ENCODE results near the gene CGNL1.

CGNL1 gene, protein sequence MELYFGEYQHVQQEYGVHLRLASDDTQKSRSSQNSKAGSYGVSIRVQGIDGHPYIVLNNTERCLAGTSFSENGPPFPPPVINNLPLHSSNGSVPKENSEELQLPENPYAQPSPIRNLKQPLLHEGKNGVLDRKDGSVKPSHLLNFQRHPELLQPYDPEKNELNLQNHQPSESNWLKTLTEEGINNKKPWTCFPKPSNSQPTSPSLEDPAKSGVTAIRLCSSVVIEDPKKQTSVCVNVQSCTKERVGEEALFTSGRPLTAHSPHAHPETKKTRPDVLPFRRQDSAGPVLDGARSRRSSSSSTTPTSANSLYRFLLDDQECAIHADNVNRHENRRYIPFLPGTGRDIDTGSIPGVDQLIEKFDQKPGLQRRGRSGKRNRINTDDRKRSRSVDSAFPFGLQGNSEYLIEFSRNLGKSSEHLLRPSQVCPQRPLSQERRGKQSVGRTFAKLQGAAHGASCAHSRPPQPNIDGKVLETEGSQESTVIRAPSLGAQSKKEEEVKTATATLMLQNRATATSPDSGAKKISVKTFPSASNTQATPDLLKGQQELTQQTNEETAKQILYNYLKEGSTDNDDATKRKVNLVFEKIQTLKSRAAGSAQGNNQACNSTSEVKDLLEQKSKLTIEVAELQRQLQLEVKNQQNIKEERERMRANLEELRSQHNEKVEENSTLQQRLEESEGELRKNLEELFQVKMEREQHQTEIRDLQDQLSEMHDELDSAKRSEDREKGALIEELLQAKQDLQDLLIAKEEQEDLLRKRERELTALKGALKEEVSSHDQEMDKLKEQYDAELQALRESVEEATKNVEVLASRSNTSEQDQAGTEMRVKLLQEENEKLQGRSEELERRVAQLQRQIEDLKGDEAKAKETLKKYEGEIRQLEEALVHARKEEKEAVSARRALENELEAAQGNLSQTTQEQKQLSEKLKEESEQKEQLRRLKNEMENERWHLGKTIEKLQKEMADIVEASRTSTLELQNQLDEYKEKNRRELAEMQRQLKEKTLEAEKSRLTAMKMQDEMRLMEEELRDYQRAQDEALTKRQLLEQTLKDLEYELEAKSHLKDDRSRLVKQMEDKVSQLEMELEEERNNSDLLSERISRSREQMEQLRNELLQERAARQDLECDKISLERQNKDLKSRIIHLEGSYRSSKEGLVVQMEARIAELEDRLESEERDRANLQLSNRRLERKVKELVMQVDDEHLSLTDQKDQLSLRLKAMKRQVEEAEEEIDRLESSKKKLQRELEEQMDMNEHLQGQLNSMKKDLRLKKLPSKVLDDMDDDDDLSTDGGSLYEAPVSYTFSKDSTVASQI

DNA sequence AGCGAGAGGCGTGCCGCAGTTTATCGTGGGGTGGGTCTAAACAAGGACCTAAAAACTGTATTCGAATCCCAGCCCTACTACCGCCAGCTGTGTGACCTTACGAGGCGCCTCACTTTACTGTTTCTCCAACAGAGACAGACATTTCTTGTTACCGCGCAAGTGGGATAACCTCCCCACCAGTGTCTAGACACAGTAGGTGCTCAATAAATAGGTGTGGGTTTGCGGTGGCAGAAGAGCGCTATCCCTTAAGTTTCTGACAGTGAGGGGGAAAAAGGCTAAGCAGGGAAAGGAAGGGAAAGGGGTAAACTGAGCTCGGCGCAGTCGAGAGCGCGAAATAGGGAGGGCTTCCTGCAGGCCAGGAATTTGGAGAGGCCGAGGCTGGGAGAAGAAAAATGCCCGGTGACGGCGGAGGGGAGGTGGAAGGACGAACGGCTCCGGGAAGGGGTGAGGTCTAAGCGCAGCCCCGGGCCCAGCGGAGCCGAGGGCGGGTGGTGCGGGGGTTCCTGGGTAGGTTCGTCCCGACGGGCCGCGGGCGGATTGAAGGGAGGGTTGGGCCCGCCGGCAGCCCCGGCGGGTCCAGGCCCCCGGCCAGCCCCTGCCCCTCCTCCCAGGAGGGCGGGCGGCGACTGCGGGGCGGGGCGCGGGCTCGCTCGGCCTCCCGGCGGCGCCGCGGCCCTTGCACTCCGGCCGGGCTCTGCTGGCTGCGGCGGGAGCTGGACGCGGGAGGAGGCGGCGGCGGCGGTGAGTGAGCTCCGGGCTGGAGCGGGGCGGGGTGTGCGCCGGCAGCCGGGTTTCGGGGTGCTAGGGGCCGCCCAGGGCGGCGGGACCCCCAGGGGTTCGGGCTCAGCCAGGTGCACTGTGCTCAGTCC, at the start of gene CGNL1:
Gene CGNL1 (plus strand): TSS at position 679 of the 869 bp plus-strand sequence. CDS start 61,495 bp downstream, outside the sequence.
- DNase-seq (ENCODE audit: low read depth in 2 of 2) = no peak

DNA sequence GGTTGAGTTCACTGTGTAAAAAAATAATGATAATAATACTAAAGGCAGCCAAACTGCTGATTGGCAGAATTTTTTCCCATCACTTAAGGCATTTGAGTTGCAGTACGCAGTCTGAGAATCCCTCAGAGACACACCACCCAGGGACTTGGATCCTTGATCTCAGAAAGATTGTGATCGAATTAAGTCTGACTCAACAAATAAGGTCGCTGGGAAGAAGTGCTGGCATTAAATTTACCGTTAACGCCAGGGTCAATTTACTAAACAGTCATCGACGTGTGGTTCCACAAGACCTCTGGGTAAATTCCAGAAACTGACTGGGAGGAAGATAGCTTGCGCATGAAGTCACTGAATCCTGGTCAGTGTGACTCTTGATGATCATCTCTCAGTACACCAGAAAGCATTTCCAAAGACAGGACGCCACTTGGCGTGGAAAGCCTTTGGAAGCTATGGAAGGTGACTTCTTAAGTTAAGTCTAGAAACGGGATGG, 48.3 kb upstream of the CGNL1 start:
- DNase-seq (ENCODE audit: low read depth in 2 of 2) = no peak

DNA sequence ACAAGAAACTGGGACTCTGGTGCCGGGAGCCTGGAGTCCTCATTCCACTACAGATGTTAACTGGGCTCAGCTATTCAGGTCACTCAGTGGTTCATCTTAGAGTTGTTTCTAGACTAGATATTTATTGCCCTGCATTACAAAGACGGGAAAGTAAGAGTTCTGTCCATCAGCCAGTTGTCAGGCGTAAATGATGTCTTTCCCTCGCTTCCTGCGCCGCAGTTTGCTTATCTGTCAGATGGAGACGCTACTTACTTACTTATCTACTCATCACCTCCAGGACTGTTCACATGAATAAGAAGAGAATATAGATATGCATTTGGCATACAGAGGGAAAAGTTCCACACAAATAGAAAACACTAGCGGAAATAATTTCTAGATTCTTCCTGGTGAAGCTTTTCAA, 47.8 kb upstream of the CGNL1 start:
- no peak for DNase-seq (ENCODE audit: low read depth in 2 of 2)

DNA sequence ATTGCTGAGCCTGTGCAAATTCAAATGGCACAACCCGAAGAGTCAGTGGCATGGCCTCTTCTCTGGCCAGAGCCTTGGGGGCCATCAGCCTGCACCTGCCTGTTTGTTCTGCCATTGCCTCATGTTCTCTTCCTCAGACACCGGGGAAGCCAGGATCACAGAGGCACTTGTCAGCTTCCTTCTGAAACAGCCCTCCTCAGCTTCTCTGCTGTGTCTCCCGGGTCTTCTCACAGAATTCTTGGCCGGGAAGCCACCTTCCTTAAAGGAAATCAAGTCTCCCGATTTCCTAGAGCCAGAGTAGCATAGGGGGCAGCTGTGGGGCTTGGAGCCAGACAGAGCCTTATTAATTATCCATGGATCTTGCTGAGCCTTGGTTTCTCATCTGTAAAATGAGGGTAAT, 47.4 kb upstream of the CGNL1 start:
- DNase-seq (ENCODE audit: low read depth in 2 of 2) = no peak

DNA sequence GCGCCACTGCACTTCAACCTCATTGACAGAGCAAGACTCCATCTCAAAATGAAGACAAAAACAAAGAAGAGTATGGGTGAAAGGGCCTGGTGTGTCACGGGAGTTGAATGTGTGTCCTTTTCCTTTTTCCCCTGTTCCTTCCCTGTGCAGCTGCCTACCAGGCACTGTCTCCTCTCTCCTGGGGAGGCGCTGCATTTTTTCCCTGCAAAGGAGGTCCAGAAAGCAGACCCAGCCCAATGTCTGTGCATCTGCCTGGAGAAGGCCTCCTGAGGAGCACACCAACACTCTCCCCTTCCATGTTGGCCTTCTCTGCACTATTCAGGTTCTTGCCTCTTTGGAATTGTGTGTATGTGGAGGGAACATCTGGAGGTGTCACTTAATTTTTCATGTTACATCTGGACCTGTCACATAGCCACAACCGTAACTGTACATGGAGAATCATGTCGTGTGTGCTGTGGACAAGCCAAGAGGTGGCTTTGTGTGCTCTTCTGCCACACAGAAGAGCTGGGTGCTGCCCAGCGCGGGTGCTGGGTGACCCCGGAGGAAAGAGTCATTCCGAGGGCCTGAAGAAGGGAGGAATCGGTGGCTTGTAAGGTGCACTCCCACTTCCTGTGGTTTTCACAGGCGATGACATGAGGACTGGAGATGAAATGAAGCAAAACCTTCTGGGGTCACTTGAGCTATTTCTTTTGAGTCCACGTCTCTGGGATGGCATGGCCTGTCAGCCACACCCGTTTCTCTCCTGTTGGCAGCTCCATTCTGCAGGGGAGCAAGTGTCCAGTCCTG, 46.5 kb upstream of the CGNL1 start:
- no peak for DNase-seq (ENCODE audit: low read depth in 2 of 2)

DNA sequence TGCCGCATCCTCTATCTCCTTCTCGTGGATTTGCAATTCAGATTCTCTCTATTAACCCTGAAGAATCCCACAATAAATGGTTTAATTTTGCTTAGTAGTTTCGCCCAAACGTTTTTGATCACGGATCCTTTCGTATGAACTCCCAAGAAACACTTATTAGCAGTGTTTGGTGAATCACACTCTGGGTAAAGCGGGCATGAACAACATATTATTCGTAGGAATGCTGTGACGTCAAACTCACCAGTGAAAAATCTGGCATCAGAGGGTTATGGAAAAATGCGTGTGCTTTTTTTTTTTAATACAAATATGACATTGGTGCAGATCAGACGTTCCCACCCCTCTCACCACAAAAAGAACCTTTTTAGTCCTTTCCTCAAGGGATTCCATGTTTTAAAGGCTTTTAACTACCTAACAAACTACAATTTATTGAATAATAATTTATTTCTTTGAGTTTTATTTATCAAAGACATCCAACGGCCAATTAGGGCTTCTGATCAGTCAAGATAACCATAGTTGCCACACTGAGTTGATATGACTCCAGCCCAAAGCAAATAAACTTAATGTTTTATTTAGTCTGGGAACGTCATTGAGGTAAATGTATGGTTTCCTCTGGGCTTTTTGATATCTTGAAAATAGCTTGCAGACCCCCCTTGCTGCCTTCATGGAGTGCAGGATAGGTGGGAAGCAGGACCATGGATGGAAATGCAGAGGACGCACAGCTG, 45.5 kb upstream of the CGNL1 start:
- DNase-seq (ENCODE audit: low read depth in 2 of 2) = no peak

DNA sequence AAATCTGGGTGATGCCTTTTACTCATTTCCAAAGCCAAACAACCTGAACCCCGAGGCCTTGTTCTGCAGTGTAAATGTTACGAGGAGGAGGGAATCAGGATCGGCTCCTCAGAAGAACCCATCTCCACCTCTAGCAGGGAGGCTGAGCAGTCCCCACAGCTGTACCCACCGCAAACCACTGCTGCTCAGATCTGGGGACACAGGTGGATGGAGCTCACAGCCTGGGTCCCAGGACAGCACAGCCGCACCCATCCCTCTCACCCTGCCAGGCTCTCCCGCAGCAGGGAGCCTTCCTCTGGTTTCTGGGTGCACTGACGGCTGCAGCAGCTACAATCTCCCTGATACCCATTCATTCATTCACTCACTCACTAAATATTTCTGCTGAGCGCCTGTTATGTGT, 44.0 kb upstream of the CGNL1 start:
- DNase-seq (ENCODE audit: low read depth in 2 of 2) = no peak

DNA sequence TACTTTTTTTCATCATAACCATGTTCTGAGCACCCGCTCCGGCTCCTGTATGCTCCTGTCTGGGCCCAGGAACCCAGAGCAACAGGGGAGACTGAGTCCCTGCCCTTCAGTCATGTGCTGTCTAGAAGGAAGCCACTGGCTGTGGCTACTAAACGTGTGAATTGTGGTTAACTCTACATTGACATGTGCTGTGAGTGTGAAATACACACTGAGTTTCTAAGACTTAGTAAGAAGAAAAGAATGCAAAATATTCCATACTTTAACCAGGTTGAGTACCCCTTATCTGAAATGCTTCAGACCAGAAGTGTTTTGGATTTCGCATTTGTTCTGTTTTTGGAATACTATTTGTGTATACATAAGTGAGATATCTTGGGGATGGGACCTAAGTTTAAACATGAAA, 42.8 kb upstream of the CGNL1 start:
- DNase-seq (ENCODE audit: low read depth in 2 of 2) = no peak

DNA sequence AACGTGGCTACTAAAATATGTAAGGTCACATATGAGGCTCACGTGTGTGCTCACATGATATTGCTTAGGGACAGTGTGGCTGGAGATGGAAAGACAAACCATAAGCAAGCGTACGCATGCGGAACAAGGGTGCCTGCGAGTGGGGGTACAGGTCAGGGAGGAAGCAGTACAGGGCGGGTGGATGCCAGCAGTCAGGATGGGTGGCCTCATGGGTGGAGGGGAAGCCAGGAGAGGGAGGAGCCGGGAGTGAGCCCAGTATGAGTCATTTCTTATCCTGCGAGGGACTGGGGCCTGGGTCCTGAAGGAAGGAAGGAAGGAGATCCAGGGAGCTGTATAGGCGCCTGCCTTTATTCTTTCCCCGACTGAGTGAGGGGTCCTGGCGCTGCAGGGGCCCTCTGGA, 42.0 kb upstream of the CGNL1 start:
- DNase-seq (ENCODE audit: low read depth in 2 of 2) = no peak

DNA sequence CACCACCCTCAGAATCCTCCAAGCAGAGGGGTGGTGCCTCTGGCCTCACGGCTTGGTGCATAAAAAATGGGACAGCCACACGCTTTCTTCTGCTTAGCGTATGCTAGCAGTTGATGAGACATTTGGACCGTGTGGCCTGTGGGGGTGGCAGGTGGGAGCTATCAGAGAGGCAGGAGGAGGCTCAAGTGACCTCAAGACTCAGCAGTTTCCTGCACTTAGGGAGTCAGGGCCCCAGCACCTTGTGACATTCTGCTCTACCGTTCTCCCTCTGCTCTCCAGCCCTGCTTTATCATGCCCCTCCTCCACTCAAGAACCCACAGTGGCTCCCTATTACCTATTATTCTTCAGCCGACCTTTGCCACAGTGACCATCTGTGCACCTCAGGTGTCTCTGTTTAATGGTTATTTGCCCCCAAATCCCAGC, 41.0 kb upstream of the CGNL1 start:
- no peak for DNase-seq (ENCODE audit: low read depth in 2 of 2)

DNA sequence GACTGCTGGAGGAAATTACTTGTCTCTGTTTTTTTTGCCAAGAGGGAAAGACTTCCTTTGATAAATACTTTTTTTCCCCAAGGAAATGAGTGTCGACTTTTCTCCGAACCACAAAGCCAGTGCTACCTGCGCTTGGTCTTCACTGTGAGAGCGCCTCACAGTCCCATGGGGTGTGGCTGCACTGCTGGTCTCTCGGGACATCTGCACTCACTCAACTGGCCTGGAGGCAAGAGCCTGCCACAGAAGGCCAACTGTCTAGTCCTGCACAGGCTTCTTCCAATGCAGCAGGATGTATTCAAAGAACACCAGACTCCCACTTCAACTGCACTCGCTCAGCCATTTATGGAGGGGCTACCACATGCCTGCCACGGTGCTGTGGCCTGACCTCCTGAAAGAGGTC, 40.6 kb upstream of the CGNL1 start:
- DNase-seq (ENCODE audit: low read depth in 2 of 2) = no peak

DNA sequence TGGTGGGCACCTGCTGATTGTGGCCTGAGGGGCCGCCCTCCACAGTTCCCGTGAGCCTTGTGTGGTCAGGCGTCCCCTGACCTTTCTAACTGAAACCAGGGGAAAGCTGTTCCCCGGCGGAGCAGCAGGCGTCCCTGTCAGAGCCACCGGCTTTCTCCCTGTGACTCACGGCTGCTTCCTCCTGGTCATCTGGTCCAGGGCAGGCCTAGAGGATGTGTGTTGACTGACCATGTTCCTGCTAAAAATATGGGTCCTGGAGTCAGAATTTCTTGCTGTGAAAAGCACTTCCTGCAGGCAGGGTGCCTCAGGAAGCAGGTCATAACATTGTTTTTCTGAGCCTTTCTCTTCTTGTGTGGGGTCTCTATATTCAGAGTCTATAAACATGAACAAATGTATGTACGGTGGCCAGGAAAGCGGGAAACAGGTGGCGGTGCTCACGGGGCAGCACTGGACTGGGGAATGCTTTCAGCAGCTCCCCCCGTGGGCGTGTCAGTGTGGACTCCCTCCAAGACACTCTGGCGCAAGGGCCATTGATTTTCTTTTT, 38.4 kb upstream of the CGNL1 start:
- DNase-seq (ENCODE audit: low read depth in 2 of 2) = no peak

DNA sequence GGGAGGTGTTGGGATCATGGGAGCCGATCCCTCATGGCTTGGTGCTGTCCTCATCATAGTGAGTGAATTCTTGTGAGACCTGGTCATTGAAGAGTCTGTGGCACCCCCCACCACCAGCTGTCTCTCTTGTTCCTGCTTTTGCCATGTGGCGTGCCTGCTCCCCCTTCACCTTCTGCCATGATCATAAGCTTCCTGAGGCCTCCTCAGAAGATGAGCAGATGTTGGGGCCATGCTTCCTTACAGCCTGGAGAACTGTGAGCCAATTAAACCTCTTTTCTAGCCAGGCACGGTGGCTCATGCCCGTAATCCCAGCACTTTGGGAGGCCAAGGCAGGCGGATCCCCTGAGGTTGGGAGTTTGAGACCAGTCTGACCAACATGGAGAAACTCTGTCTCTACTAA, 37.0 kb upstream of the CGNL1 start:
- DNase-seq (ENCODE audit: low read depth in 2 of 2) = no peak

DNA sequence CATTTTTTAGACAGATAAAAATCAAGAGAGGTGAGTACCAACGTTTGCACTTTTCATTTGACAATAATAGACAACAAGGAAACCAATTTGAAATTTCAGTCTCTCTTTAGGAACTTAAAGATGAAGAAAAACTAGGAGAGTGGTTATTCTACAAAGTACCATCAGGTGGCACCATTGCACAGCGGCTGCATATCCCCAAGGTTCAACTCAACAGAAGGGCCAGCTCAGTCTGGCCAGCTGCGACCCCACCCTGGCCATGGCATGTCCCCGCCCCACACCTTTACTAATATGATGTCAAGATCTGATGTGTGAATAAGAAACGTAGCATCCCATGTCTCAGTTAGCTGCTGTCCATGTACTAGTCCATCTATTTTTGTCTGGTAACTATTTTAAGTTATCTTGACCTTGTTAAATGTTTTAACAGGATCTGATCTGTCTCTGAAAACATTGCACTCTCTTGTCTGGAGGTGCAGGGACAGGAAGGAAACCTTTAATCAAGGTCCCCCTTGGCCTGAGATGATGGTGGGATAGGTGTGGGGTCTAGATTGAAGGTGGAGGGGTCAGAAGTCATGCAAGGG, 35.5 kb upstream of the CGNL1 start:
- no peak for DNase-seq (ENCODE audit: low read depth in 2 of 2)

DNA sequence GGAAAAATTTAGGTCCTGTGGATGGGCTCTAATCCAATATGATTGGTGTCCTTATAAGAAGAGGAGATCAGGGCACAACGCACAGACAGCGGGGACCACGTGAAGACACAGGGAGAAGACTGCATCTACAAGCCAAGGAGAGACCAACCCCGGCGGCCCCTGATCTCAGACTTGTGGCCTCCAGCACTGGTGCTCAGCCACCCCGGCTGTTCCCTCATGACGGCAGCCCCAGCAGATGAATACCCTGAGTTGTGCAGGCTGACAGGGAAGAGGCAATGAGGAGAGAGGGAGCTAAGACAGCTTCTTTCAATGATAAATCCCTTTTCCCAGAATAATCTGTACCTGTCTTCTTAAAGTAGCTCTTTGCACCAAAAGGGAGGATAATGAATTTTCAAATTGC, 33.3 kb upstream of the CGNL1 start:
- DNase-seq (ENCODE audit: low read depth in 2 of 2) = no peak

DNA sequence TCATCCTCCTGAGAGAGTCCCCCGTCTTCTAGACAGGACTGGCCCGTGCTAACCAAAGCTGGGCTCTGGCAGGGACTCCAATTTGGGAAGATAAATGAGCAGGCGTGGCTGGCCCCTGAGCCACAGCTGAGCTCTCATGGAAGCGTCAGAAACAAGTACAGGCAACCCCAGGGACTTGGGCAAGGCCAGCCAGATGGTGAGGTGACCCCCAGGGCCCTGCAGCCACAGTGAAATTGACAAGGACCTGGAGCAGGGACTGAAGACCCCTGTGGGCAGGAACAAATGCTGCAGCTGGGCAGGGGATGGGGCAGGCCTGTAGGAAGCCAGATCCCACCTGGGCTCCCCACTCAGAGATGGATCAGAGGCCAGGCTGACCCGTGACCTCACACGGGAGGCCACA, 32.8 kb upstream of the CGNL1 start:
- DNase-seq (ENCODE audit: low read depth in 2 of 2) = no peak

DNA sequence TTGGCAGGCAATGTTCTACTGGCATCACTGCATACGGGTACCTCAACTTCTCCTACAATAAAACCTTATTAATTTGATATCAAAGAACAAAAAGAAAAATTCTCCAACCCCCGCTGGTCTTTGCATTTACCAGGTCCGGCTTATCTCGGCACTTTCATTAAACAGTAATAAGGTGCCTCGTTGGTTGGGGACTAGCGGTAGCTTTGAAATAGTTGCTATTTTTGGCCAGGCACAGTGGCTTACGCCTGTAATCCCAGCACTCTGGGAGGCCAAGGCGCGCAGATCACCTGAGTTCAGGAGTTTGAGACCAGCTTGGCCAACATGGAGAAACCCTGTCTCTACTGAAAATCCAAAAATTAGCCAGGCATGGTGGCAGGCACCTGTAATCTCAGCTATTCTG, 32.0 kb upstream of the CGNL1 start:
- no peak for DNase-seq (ENCODE audit: low read depth in 2 of 2)

DNA sequence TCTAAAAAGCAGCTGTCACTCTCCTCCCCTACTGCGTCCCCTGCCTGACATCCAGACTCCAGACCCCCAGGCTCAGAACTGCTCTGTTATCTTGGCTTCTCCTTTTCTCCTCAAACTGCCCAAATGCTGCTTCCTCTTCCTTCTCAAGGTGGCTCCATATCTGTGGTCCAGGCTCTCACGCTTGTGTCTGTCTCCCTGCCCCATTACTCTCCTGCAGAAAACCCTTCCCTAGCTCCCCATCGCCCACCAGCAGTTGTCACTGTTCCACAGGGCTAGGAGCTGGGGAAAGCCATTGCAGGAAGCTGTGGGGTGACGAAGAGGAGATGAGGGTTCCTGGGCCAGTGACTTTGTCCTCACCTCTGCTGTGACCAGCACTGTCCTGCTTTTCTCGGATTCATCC, 30.7 kb upstream of the CGNL1 start:
- DNase-seq (ENCODE audit: low read depth in 2 of 2) = no peak

DNA sequence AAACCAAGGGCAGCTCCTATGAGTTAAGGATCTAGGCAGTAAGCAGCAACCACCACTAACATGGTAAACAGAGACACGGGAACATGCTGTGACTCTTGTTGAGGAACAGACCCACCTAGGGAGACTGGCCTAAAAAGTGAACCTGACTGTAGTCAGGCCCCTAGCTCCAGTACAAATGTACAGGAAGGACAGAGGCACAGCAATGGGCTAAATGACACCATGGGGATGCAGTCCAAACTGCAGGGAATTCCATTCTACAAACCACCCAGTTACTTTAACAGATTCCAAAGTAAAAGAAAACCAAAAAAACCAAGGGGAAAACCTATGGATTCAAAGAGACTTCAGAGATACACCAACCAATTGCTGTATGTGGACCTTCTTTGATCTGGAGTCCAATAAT, 28.2 kb upstream of the CGNL1 start:
- no peak for DNase-seq (ENCODE audit: low read depth in 2 of 2)

Measured in stimulated activated CD8-positive, alpha-beta memory T cell treated with anti-CD3 and anti-CD28 coated beads, Interleukin-7, amount 100 ng/mL, for 4 hours (primary cell).